OCI-LY1 (cell line): Measurements from ENCODE around the gene EVPLL.
"Not testable (repeated sequence)": the region's sequence is repeated elsewhere in the genome, so short reads cannot be mapped to it uniquely, and the experiment has no call there.

Experiments
- H2AFZ ChIP-seq: fragments of 200-600 bp; sonication (generic), shearing (Covaris generic); 2 replicates; pipeline ENCODE4 v1.6.0; 2014; ENCODE audit warnings: antibody characterized with exemption, mild to moderate bottlenecking, low read length
- H3F3A ChIP-seq: fragments of 200-600 bp; sonication (generic), shearing (Covaris generic); 2 replicates; pipeline ENCODE4 v1.6.0; 2014; ENCODE audit warnings: mild to moderate bottlenecking, antibody characterized with exemption, low read length, moderate library complexity; ENCODE audit not compliant: insufficient read depth
- H3K27ac ChIP-seq: fragments of 200-600 bp; sonication (generic); 2 replicates; pipeline ENCODE4 v1.5.1; 2014; ENCODE audit warnings: low read length, mixed run types, mild to moderate bottlenecking, low read depth; ENCODE audit not compliant: poor library complexity, severe bottlenecking
- H3K27me3 ChIP-seq: fragments of 200-600 bp; sonication (generic); 2 replicates; pipeline ENCODE4 v1.6.0; 2014; ENCODE audit warnings: antibody characterized with exemption, mild to moderate bottlenecking, low read length, moderate library complexity; ENCODE audit not compliant: insufficient read depth
- H3K36me3 ChIP-seq: fragments of 200-600 bp; sonication (generic); 2 replicates; pipeline ENCODE4 v1.6.1; 2014; ENCODE audit warnings: mild to moderate bottlenecking, antibody characterized with exemption, low read length, moderate library complexity, mixed read lengths; ENCODE audit not compliant: insufficient read depth
- H3K4me1 ChIP-seq: fragments of 200-600 bp; sonication (generic); 2 replicates; pipeline ENCODE4 v1.5.1; 2014; ENCODE audit warnings: mild to moderate bottlenecking, low read length, moderate library complexity; ENCODE audit not compliant: insufficient read depth, severe bottlenecking
- H3K4me2 ChIP-seq: fragments of 200-600 bp; sonication (generic), shearing (Covaris generic); 2 replicates; pipeline ENCODE4 v1.6.1; 2014; ENCODE audit warnings: low read length
- H3K4me3 ChIP-seq: fragments of 200-600 bp; sonication (generic); 2 replicates; pipeline ENCODE4 v1.5.1; 2014; ENCODE audit warnings: low read length, low read depth, mild to moderate bottlenecking, mixed read lengths; ENCODE audit not compliant: poor library complexity, severe bottlenecking
- H3K79me2 ChIP-seq: fragments of 200-600 bp; shearing (Covaris generic); 2 replicates; pipeline ENCODE4 v1.6.1; 2016; ENCODE audit warnings: mixed run types, low read length, mixed read lengths; ENCODE audit not compliant: insufficient read depth
- H3K9ac ChIP-seq: fragments of 200-600 bp; sonication (generic), shearing (Covaris generic); 2 replicates; pipeline ENCODE4 v1.6.1; 2014; ENCODE audit warnings: mild to moderate bottlenecking, low read length, mixed read lengths
- H3K9me2 ChIP-seq: fragments of 200-600 bp; sonication (generic), shearing (Covaris generic); 2 replicates; pipeline ENCODE4 v1.6.1; 2014; ENCODE audit warnings: low read depth, mild to moderate bottlenecking, low read length, mixed read lengths
- H3K9me3 ChIP-seq: fragments of 200-600 bp; shearing (Covaris generic); 2 replicates; pipeline ENCODE4 v1.6.1; 2014; ENCODE audit warnings: low read length, mixed read lengths
- H4K20me1 ChIP-seq: fragments of 200-600 bp; sonication (generic), shearing (Covaris generic); 2 replicates; pipeline ENCODE4 v1.6.0; 2016; ENCODE audit warnings: mild to moderate bottlenecking, low read length; ENCODE audit not compliant: insufficient read depth

The EVPLL gene

DNA sequence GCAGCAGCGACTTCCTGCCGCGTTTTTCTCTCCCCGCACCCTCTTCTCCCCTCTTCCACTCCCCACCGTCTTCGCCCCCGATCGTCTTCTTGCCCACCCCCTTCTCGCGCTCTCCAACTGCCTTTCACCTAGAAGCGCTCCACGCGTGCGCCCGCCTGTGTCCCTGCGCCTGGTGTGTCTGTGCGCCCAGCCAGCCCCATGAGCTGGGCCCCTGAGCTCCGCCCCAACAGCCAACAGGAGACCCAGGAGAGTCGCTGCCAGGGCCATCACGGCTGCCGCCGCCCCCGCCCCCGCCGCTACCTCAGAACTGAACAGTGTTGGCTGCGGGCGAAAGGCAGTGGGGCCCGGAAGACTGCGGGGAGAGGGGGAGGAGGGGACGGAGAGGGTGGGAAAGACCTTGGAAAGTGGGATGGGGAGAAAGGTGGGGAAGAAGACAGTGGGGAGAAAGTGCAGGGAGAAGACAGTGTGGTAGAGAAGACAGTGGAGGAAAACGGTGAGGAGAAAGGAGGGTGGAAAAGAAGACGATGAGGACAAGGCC lies 34.5 kb downstream of the EVPLL start:
- Histone ChIP-seq H3K9ac (peak overlapping the region; percentile 58; the same call in 1 of the 2 replicates), H3K4me2 (0 out of 2 replicates have a peak overlapping the region, but pooled peaks have one; percentile 42), H3K4me3 (peak overlapping the region; percentile 58), H3K4me1 (peaks cover 10% of the 10 kb centered on the region)
- H3K79me2 ChIP-seq, H2AFZ ChIP-seq, H3K36me3 ChIP-seq, H3K27me3 ChIP-seq, H3K9me2 ChIP-seq, H4K20me1 ChIP-seq, H3K9me3 ChIP-seq, H3F3A ChIP-seq, H3K27ac ChIP-seq: not testable (repeated sequence)

DNA sequence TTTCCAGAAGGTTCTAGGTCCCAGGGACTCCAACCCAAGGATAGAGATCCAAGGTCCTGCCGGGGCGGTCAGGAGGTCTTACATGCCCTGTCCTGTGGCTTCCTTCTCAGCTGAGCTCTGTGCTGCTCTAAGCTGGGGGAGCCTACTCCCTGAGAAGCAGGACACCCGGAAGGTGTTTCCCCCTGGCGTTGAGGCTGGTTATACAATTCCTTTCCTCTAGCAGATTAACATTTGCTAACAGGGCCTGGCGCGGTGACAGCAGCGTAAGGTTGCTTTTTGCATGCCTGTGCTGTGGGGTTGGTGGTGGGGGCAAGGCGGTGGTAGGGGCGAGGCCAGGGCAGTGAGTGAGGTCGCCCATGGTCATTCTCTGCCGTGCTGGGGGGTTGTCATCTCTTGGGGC lies 43.9 kb downstream of the EVPLL start:
- H3K79me2 ChIP-seq, H4K20me1 ChIP-seq, H3K9ac ChIP-seq, H3F3A ChIP-seq, H3K27me3 ChIP-seq, H3K9me3 ChIP-seq, H3K36me3 ChIP-seq, H3K4me2 ChIP-seq, H3K4me1 ChIP-seq, H3K9me2 ChIP-seq, H3K4me3 ChIP-seq, H3K27ac ChIP-seq, H2AFZ ChIP-seq: not testable (repeated sequence)

GRCh38 chr17:18422464-18422863 lies 44.9 kb downstream of the EVPLL start:
- H3K79me2 ChIP-seq, H3K4me3 ChIP-seq, H3F3A ChIP-seq, H2AFZ ChIP-seq, H3K9me3 ChIP-seq, H3K27ac ChIP-seq, H3K27me3 ChIP-seq, H3K9me2 ChIP-seq, H4K20me1 ChIP-seq, H3K4me2 ChIP-seq, H3K36me3 ChIP-seq, H3K4me1 ChIP-seq, H3K9ac ChIP-seq: not testable (repeated sequence)

GRCh38 chr17:18423015-18423414 lies 45.4 kb downstream of the EVPLL start:
- not testable (repeated sequence) for H3K79me2 ChIP-seq, H3K4me1 ChIP-seq, H3K27ac ChIP-seq, H3K4me3 ChIP-seq, H3K9ac ChIP-seq, H3F3A ChIP-seq, H3K36me3 ChIP-seq, H3K27me3 ChIP-seq, H3K9me3 ChIP-seq, H4K20me1 ChIP-seq, H3K4me2 ChIP-seq, H3K9me2 ChIP-seq, H2AFZ ChIP-seq

DNA sequence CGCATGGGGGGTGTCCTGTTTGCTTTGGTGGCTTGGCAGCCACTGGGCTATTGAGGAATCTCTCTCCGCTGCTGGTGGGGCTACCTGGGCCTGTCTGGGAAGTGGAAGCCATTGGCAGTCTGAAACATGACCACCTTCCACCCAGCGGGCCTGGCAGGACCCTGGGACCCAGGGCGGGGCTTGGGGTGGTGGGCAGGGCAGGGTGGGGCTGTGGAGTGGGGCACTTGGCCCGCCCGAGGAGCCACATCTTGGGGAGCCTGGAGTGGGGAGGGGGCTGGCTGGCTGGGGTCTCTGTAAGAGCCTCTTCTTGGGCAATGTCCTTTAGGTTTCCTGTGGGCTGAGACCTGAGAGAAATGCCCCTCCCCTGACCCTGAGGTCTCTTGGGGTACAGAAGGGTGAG lies 48.0 kb downstream of the EVPLL start:
- not testable (repeated sequence) for H3K9me2 ChIP-seq, H3K27ac ChIP-seq

DNA sequence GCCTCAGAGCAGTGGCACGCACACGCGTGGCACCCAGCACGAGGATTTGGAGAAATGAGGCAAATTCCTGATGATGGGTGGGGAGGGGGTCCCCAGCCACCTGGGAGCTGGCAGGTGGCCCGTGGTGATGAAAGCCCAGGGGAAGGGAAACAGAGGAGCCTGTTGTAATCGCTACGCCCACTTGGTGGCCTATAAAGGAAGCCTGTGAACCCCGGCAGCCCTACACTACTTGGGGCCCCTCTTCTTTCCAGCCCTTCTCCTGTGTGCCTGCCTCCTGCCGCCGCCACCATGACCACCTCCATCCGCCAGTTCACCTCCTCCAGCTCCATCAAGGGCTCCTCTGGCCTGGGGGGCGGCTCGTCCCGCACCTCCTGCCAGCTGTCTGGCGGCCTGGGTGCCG lies 49.1 kb downstream of the EVPLL start:
- H3K4me2 ChIP-seq, H4K20me1 ChIP-seq, H3K9me2 ChIP-seq, H3K4me3 ChIP-seq, H3K27me3 ChIP-seq, H3F3A ChIP-seq, H3K79me2 ChIP-seq, H3K27ac ChIP-seq, H3K4me1 ChIP-seq, H3K9me3 ChIP-seq, H2AFZ ChIP-seq, H3K9ac ChIP-seq, H3K36me3 ChIP-seq: not testable (repeated sequence)

More for the DNA sequence above, 48.0 kb downstream of the EVPLL start:
- H4K20me1 ChIP-seq, H3K9me3 ChIP-seq, H2AFZ ChIP-seq, H3K79me2 ChIP-seq, H3K4me1 ChIP-seq, H3K9ac ChIP-seq, H3K36me3 ChIP-seq, H3K4me2 ChIP-seq, H3K4me3 ChIP-seq, H3K27me3 ChIP-seq, H3F3A ChIP-seq: not testable (repeated sequence)

GRCh38 chr17:18432206-18432605 lies 54.6 kb downstream of the EVPLL start:
- not testable (repeated sequence) for H3K9me3 ChIP-seq, H2AFZ ChIP-seq, H3K79me2 ChIP-seq, H3K4me1 ChIP-seq, H3K36me3 ChIP-seq, H3K27me3 ChIP-seq, H3K9ac ChIP-seq, H3K27ac ChIP-seq, H3K4me3 ChIP-seq, H4K20me1 ChIP-seq, H3K4me2 ChIP-seq, H3K9me2 ChIP-seq, H3F3A ChIP-seq
